Tibial artery (tissue), 4 donors: Measurements from ENCODE around the gene CUX1.

Experiments
- DNase-seq, 2 donors: peaks; one replicate each; pipeline ENCODE4 v3.0.0-alpha.2; 2019
- H3K27ac ChIP-seq, 2 donors: fragments of 200-600 bp; sonication (generic) in 1 of 2; 1 replicate in 1 of 2; 2 replicates in 1 of 2; pipeline ENCODE4 v1.5.1; 2018 to 2019; ENCODE audit warnings: mild to moderate bottlenecking in 1 of 2
- H3K27me3 ChIP-seq, 2 donors: fragments of 200-600 bp; sonication (generic) in 1 of 2; one replicate each; pipeline versions ENCODE4 v1.5.1 to v1.6.0; 2016 to 2019
- H3K36me3 ChIP-seq, 3 donors: fragments of 200-600 bp; sonication (generic) in 2 of 3; one replicate each; pipeline ENCODE4 v1.5.1; 2016 to 2019; ENCODE audit warnings: mild to moderate bottlenecking in 2 of 3
- H3K4me1 ChIP-seq, 4 donors: fragments of 200-600 bp; sonication (generic) in 2 of 4; 1 replicate in 3 of 4; 2 replicates in 1 of 4; pipeline ENCODE4 v1.5.1; 2016 to 2019
- H3K4me3 ChIP-seq, 2 donors: fragments of 200-600 bp; sonication (generic) in 1 of 2; 1 replicate in 1 of 2; 2 replicates in 1 of 2; pipeline ENCODE4 v1.5.1; 2018 to 2019; ENCODE audit warnings: mild to moderate bottlenecking in 2 of 2
- H3K9me3 ChIP-seq, 3 donors: fragments of 200-600 bp; sonication (generic) in 1 of 3; one replicate each; pipeline ENCODE4 v1.5.1; 2016 to 2019
- CTCF ChIP-seq, 2 experiments: fragments of 200-600 bp in 1 of 2; fragments of 450-650 bp in 1 of 2; IDR thresholded peaks; one replicate each; pipeline ENCODE4 v1.5.1; 2017 to 2019; ENCODE audit warnings: antibody characterized with exemption in 2 of 2, mild to moderate bottlenecking in 1 of 2, moderate library complexity in 1 of 2
- intact Hi-C: fragments of 100-400 bp; cut with DNase I; formaldehyde crosslinking; loops from one replicate; pipeline ENCODE4 v1.15.0; 2023; ENCODE audit warnings: low total_unique reads

The CUX1 gene

GRCh38 chr7:102210787-102211186, 393.4 kb downstream of the CUX1 start:
- TF ChIP-seq CTCF (IDR thresholded peaks at IDR 0.05), result no peak
- Histone ChIP-seq H3K9me3 (no peaks in the 10 kb centered on the region), H3K36me3 (peaks cover 11 to 49% (median 48%) of the 10 kb centered on the region in 3 donors), H3K4me3 (no peak overlapping the region), H3K27me3 (no peaks in the 10 kb centered on the region), H3K4me1 (no peaks in the 10 kb centered on the region), H3K27ac (no peak overlapping the region)
- no peak for DNase-seq
- intact Hi-C loops, result loop anchor here (5.0 kb wide), 1 partner anchor 628 kb away; no protein-coding TSS in a partner anchor

- Histone ChIP-seq H3K9me3 (no peaks in the 10 kb centered on the region), H3K4me1 (no peaks in the 10 kb centered on the region), H3K4me3 (no peak overlapping the region), H3K27me3 (no peaks in the 10 kb centered on the region), H3K36me3 (peaks cover 6 to 43% (median 41%) of the 10 kb centered on the region in 3 donors), H3K27ac (no peak overlapping the region)
- intact Hi-C loops, result loop anchor here (5.0 kb wide), 1 partner anchor 630 kb away; no protein-coding TSS in a partner anchor
- TF ChIP-seq CTCF (IDR thresholded peaks at IDR 0.05), result no peak
- DNase-seq, result no peak
Measured at GRCh38 chr7:102211590-102212550, 394.4 kb downstream of the CUX1 start.

GRCh38 chr7:102214477-102215072, 397.1 kb downstream of the CUX1 start:
- no peak for DNase-seq
- peaks cover 2 to 24% (median 21%) of the 10 kb centered on the region in 3 donors for H3K36me3 ChIP-seq
- intact Hi-C loops, result loop anchor here (5.0 kb wide), 1 partner anchor 632 kb away; no protein-coding TSS in a partner anchor

GRCh38 chr7:102215256-102215655, 397.8 kb downstream of the CUX1 start:
- Histone ChIP-seq H3K27me3 (no peaks in the 10 kb centered on the region), H3K4me1 (no peaks in the 10 kb centered on the region), H3K36me3 (peaks cover 0 to 21% (median 18%) of the 10 kb centered on the region in 3 donors), H3K4me3 (no peak overlapping the region), H3K9me3 (no peaks in the 10 kb centered on the region), H3K27ac (no peak overlapping the region)
- TF ChIP-seq CTCF (IDR thresholded peaks at IDR 0.05), result no peak
- intact Hi-C loops, result no loop called here
- no peak for DNase-seq

More at GRCh38 chr7:102214477-102215072, 397.1 kb downstream of the CUX1 start:
- H3K4me1 ChIP-seq, result no peaks in the 10 kb centered on the region
- no peak for TF ChIP-seq CTCF (IDR thresholded peaks at IDR 0.05)
- H3K27ac ChIP-seq, result no peak overlapping the region
- H3K27me3 ChIP-seq, result no peaks in the 10 kb centered on the region
- H3K9me3 ChIP-seq, result no peaks in the 10 kb centered on the region
- no peak overlapping the region for H3K4me3 ChIP-seq

GRCh38 chr7:102215711-102216110, 398.3 kb downstream of the CUX1 start:
- TF ChIP-seq CTCF (IDR thresholded peaks at IDR 0.05), result no peak
- peaks cover 0 to 17% (median 15%) of the 10 kb centered on the region in 3 donors for H3K36me3 ChIP-seq
- DNase-seq, result no peak

More at GRCh38 chr7:102215711-102216110, 398.3 kb downstream of the CUX1 start:
- Histone ChIP-seq H3K27me3 (no peaks in the 10 kb centered on the region), H3K4me3 (no peak overlapping the region), H3K9me3 (no peaks in the 10 kb centered on the region), H3K4me1 (no peaks in the 10 kb centered on the region), H3K27ac (no peak overlapping the region)
- intact Hi-C loops, result no loop called here
